Activated naive CD4-positive, alpha-beta T cell treated with anti-CD3 and anti-CD28 coated beads, Interleukin-2, amount 50 U/mL, for 24 hours (primary cell): ENCODE results near the gene TCHH.
"Not testable (repeated sequence)": the region's sequence is repeated elsewhere in the genome, so short reads cannot be mapped to it uniquely, and the experiment has no call there.

ENCODE experiments used
- H3K27ac Mint-ChIP-seq: one replicate; pipeline ENCODE4 v1.8.0; 2021; ENCODE audit warnings: mild to moderate bottlenecking, mixed read lengths
- H3K27me3 Mint-ChIP-seq: one replicate; pipeline ENCODE4 v1.8.0; 2021; ENCODE audit warnings: mixed read lengths
- H3K36me3 Mint-ChIP-seq: one replicate; pipeline ENCODE4 v1.8.0; 2021; ENCODE audit warnings: mixed read lengths
- H3K4me1 Mint-ChIP-seq: one replicate; pipeline ENCODE4 v1.8.0; 2021; ENCODE audit warnings: mixed read lengths
- H3K4me3 Mint-ChIP-seq: one replicate; pipeline ENCODE4 v1.8.0; 2021; ENCODE audit warnings: mild to moderate bottlenecking, mixed read lengths
- H3K9me3 Mint-ChIP-seq: one replicate; pipeline ENCODE4 v1.8.0; 2021; ENCODE audit warnings: mixed read lengths

Gene TCHH, protein sequence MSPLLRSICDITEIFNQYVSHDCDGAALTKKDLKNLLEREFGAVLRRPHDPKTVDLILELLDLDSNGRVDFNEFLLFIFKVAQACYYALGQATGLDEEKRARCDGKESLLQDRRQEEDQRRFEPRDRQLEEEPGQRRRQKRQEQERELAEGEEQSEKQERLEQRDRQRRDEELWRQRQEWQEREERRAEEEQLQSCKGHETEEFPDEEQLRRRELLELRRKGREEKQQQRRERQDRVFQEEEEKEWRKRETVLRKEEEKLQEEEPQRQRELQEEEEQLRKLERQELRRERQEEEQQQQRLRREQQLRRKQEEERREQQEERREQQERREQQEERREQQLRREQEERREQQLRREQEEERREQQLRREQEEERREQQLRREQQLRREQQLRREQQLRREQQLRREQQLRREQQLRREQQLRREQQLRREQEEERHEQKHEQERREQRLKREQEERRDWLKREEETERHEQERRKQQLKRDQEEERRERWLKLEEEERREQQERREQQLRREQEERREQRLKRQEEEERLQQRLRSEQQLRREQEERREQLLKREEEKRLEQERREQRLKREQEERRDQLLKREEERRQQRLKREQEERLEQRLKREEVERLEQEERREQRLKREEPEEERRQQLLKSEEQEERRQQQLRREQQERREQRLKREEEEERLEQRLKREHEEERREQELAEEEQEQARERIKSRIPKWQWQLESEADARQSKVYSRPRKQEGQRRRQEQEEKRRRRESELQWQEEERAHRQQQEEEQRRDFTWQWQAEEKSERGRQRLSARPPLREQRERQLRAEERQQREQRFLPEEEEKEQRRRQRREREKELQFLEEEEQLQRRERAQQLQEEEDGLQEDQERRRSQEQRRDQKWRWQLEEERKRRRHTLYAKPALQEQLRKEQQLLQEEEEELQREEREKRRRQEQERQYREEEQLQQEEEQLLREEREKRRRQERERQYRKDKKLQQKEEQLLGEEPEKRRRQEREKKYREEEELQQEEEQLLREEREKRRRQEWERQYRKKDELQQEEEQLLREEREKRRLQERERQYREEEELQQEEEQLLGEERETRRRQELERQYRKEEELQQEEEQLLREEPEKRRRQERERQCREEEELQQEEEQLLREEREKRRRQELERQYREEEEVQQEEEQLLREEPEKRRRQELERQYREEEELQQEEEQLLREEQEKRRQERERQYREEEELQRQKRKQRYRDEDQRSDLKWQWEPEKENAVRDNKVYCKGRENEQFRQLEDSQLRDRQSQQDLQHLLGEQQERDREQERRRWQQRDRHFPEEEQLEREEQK (N-terminal part only)

DNA sequence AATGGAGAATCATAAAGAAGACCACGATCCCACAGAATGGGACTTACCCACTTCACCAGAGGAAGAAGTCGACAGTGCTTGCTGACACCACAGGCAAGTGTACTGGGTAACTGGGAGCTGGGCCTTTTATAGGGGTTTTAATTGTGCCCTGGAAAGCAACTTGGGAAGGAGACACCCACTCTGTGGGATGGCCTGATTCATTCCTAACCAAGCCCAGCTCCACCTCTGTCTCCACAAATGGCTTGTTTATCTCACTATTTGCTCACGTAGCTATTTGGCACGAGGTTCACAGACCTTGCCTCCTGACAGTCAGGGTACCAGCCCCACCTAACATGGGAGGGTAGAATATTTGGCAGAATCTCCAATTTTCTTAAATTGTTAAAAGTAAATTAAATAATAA, at the start of gene TCHH:
TCHH (minus strand) TSS at position 101 of the 400 bp plus-strand sequence. CDS start 1,364 bp downstream, outside the sequence.
- Mint-ChIP-seq H3K9me3 (no peaks in the 10 kb centered on the region), H3K36me3 (no peaks in the 10 kb centered on the region), H3K4me1 (no peaks in the 10 kb centered on the region), H3K4me3 (no peak within 1 kb of the TSS), H3K27me3 (peaks cover 14% of the 10 kb centered on the region), H3K27ac (no peak within 1 kb of the TSS)

DNA sequence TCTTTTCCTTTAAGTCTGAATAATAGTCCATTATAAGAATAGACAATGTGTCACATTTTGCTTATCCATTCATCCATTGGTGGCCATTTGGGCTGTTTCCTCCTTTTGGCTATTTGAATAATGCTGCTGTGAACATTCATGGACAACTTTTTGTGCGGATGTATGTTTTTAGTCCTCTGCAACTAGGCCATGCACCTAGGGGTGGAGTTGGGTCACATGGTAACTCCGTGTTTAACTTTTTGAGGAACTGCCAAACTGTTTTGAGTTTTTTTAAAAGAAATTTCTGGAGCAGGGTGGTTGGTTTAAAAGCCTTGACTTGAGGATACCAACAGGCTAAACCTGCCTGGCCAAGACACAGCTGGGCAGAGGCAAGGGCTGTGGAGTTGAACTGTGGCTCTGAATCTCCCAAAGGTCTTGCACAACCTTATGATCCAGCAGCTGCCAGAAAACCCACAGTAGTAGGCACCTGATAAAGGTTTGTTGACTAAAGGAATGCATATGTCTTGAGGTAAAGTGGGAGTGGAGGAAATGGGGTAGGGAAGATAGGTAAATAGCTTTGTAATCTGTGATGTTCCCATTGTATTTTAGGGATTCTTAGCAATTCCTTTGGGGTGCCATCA, 49.4 kb upstream of the TCHH start:
- no peak overlapping the region for H3K27ac Mint-ChIP-seq
- no peaks in the 10 kb centered on the region for H3K36me3 Mint-ChIP-seq
- H3K9me3 Mint-ChIP-seq = no peaks in the 10 kb centered on the region
- H3K27me3 Mint-ChIP-seq = no peaks in the 10 kb centered on the region
- no peak overlapping the region for H3K4me3 Mint-ChIP-seq
- peaks cover 8% of the 10 kb centered on the region for H3K4me1 Mint-ChIP-seq

DNA sequence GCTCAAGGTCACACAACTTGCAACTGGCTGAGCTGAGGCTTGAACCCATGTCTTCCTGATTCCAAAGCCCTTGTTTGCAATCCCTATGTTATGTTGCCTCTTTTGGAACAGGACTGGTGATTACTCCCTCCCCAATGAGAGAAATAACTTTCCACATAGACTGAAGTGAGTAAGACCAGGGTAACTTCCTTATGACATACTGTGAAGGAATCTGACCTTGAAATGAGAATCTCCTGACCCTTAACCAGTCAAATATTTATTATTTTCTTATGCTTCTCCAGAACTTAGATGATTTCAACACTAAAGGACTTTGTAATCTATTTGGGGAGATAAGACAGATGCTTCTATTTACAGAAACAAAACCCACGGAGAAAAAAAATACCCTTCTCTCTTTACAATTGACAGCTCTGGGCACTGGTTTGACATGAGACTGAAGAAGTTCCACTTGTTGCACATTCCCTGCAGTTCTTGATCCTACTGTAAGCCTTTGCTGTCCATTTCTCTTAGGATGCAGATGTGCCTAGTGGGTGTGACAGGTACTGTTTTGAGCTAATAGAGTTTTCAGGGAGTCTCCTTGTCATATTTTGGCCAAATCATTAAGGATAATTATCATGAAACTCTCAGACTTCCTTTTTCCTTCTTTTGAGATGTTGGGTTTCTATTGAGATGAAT, 47.7 kb upstream of the TCHH start:
- H3K4me1 Mint-ChIP-seq = peaks cover 8% of the 10 kb centered on the region
- H3K27ac Mint-ChIP-seq = no peak overlapping the region
- H3K36me3 Mint-ChIP-seq = no peaks in the 10 kb centered on the region
- no peak overlapping the region for H3K4me3 Mint-ChIP-seq
- H3K27me3 Mint-ChIP-seq = no peaks in the 10 kb centered on the region
- H3K9me3 Mint-ChIP-seq = no peaks in the 10 kb centered on the region

DNA sequence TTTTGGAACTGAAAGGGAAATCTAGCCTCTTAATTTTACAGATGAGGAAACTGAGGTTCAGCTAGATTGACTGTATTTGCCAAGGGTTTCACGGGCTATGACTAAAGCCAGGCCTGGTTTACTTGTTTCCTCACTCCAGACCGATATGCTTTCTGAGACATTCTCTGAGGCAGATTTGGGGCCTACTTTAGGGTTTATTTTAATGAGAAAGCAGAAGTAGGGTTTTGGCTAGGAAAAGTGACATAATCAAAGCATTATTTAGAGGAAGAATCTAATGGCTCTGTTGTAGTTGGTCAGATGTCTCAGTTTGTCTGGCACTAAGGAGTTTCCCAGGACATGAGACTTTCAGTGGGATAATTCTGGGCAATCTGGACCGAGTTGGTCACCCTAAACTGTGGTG, 45.3 kb upstream of the TCHH start:
- Mint-ChIP-seq H3K4me1 (peaks cover 3% of the 10 kb centered on the region), H3K36me3 (no peaks in the 10 kb centered on the region), H3K27ac (no peak overlapping the region), H3K27me3 (no peaks in the 10 kb centered on the region), H3K9me3 (no peaks in the 10 kb centered on the region), H3K4me3 (no peak overlapping the region)

DNA sequence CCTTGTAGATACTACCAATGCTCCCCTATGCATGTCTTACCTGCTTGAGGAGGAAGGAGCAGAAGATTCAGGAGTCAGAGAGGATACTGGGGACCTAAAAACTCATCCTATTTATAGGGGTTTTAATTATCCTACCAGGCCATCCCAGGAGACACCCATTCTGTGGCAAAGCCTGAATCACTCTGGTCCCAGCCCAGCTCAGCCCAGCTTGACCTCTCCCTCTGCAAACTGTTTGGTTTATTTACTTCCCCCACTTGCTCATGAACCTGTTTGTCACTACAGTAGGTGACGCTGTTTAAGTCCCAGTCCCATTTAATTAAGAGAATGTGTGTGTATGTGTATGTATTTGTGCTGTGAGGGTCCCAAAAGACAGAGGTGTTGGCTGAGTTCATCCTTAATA, 43.9 kb upstream of the TCHH start, which contains the start of gene RPTN:
RPTN (minus strand) TSS at position 85 of the 400 bp plus-strand sequence. CDS start 1,339 bp downstream, outside the sequence.
- Mint-ChIP-seq H3K4me1 (no peaks in the 10 kb centered on the region), H3K27ac (no peak within 1 kb of the TSS), H3K27me3 (no peaks in the 10 kb centered on the region), H3K4me3 (no peak within 1 kb of the TSS), H3K36me3 (no peaks in the 10 kb centered on the region), H3K9me3 (no peaks in the 10 kb centered on the region)

DNA sequence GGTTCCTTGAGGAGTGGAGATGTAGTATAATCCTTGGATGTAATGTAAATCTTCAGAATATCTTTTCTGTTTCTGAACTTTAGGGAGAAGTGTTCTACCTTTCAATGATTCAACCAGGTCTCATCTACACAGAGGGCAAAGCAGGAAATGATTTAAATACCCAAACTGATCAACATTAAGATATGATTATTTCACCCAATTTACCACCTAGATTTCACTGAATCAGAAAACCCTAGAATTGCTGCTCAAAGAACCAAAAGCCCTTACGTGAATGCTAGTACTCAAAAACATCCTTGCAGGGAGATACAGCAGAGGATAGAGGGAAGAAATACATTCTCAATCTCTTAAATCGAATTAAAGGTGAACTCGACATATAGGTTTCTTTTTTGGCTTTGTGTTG, 38.8 kb upstream of the TCHH start:
- Mint-ChIP-seq H3K27ac (no peak overlapping the region), H3K9me3 (peaks cover 3% of the 10 kb centered on the region), H3K36me3 (no peaks in the 10 kb centered on the region), H3K4me1 (no peaks in the 10 kb centered on the region), H3K27me3 (peaks cover 7% of the 10 kb centered on the region), H3K4me3 (no peak overlapping the region)

DNA sequence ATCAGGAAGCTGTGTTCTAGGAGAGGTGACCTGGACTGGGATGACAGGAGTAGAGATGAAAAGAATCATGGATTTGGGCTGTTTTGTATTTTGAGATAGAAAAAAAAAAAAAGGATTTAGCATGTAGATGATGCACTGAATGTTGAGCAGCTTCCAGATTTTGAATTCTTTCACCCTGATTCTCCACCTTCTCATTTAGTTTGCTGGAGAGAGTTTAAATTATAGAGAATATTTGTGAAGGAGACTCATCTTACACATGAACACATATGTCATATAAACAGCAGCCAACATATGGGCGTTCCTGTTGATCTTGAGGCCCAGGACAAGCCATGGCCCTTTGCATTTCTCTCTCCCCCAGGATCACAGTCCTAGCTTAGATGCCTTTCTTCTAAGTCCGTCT, 36.4 kb upstream of the TCHH start:
- Mint-ChIP-seq H3K4me3 (no peak overlapping the region), H3K36me3 (peaks cover 5% of the 10 kb centered on the region), H3K27ac (no peak overlapping the region), H3K27me3 (peaks cover 10% of the 10 kb centered on the region), H3K4me1 (no peaks in the 10 kb centered on the region), H3K9me3 (peaks cover 10% of the 10 kb centered on the region)

DNA sequence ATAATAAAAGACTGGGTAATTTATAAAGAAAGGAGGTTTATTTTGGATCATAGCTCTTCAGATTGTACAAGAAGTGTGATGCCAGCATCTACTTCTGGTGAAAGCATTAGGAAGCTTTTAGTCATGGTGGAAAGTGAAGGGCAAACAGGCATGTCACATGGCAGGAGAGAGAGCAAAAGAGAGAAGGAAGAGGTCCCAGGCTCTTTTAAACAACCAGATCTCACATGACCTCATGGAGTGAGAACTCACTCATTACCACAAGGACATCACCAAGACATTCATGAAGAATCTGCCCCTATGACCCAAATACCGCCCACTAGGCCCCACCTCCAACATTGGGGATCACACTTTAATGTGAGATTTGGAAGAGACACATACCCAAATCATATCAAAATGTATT, 33.7 kb upstream of the TCHH start:
- Mint-ChIP-seq H3K4me3 (no peak overlapping the region), H3K27ac (no peak overlapping the region), H3K27me3 (peaks cover 18% of the 10 kb centered on the region), H3K4me1 (no peaks in the 10 kb centered on the region), H3K9me3 (peaks cover 18% of the 10 kb centered on the region), H3K36me3 (peaks cover 9% of the 10 kb centered on the region)

DNA sequence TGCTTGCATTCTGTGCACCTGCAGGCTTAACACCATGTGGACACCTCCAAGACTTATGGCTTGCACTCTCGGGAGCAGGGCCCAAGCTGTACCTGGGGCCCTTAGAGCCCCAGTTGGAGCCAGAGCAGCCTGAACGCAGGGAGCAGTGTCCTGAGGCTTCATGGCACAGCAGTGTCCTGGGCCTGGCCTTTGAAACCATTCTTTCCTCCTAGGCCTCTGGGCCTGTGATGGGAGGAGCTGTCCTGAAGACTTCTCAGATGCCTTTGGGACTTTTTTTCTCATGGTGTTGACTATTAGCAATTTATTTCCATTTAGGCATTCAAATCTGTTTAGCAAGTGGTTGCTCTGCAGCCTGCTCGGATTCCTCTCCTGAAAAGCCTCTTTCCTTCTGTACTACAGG, 32.8 kb upstream of the TCHH start:
- Mint-ChIP-seq H3K9me3 (peaks cover 18% of the 10 kb centered on the region), H3K4me3 (no peak overlapping the region), H3K27ac (no peak overlapping the region), H3K27me3 (peaks cover 24% of the 10 kb centered on the region), H3K4me1 (no peaks in the 10 kb centered on the region), H3K36me3 (peaks cover 9% of the 10 kb centered on the region)

DNA sequence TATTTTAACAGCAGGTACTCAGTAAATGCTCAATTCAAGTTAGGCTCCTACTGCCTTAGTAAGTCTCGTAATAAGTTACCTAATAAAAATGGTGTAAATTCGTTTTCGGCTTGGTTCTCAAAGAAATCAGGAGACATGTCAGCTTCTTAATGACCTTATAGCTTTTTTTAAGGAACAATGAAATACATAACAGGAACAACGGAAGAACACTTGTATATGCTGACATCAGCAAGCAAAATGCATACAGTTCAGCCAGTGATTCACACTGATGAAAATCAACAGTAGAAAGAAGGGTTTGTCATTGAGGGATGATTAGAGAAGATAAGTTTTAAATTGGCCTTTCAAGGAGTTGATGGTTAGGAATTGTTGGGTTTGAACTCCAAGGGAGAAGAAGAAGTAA, 30.5 kb upstream of the TCHH start:
- peaks cover 28% of the 10 kb centered on the region for H3K27me3 Mint-ChIP-seq
- no peaks in the 10 kb centered on the region for H3K4me1 Mint-ChIP-seq
- no peak overlapping the region for H3K27ac Mint-ChIP-seq
- H3K4me3 Mint-ChIP-seq = no peak overlapping the region
- H3K36me3 Mint-ChIP-seq = peaks cover 9% of the 10 kb centered on the region
- H3K9me3 Mint-ChIP-seq = peaks cover 18% of the 10 kb centered on the region

DNA sequence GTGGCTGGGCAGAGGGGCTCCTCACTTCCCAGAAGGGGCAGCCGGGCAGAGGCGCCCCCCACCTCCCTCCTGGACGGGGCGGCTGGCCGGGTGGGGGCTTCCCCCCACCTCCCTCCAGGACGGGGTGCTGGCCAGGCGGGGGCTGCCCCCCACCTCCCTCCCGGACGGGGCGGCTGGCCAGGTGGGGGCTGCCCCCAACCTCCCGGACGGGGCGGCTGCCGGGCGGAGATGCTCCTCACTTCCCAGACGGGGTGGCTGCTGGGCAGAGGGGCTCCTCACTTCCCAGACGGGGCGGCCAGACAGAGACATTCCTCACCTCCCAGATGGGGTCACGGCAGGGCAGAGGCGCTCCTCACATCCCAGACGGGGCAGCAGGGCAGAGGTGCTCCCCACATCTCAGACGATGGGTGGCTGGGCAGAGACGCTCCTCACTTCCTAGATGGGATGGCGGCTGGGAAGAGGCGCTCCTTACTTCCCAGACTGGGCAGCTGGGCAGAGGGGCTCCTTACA, 29.5 kb upstream of the TCHH start:
- H3K36me3 Mint-ChIP-seq, H3K27ac Mint-ChIP-seq, H3K4me3 Mint-ChIP-seq, H3K4me1 Mint-ChIP-seq: not testable (repeated sequence)
- peaks cover 35% of the 10 kb centered on the region for H3K27me3 Mint-ChIP-seq
- peaks cover 18% of the 10 kb centered on the region for H3K9me3 Mint-ChIP-seq

DNA sequence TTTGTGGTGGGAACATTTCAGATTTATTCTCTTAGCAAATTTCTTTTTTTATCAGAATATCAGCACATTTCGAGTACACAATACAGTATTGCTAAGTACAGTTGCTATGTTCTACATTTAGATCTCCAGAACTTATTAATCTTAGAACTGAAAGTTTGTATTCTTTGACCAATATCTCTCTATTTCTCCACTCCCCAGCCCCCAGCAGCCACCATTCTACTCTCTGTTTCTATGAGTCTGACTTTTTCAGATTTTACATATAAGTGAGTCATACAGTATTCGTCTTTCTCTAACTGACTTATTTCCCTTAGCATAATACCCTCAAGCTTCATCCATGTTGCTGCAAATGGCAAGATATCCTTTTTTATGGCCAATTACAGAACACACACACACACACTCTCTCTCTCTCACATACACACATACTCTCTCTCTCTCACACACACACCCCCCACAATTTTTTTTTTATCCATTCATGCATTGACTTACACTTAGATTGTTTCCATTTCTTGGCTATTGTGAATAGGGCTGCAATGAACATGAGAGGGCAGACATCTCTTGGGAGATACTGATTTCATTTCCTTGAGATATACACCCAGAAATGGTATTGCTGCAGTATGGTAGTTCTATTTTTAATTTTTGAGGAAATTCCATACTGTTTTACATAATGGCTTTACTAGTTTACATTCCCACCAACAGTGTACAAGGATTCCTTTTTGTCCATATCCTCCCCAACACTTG, 28.1 kb upstream of the TCHH start:
- peaks cover 40% of the 10 kb centered on the region for H3K27me3 Mint-ChIP-seq
- H3K4me3 Mint-ChIP-seq = no peak overlapping the region
- H3K36me3 Mint-ChIP-seq = peaks cover 6% of the 10 kb centered on the region
- H3K9me3 Mint-ChIP-seq = peaks cover 9% of the 10 kb centered on the region
- H3K27ac Mint-ChIP-seq = no peak overlapping the region
- no peaks in the 10 kb centered on the region for H3K4me1 Mint-ChIP-seq

DNA sequence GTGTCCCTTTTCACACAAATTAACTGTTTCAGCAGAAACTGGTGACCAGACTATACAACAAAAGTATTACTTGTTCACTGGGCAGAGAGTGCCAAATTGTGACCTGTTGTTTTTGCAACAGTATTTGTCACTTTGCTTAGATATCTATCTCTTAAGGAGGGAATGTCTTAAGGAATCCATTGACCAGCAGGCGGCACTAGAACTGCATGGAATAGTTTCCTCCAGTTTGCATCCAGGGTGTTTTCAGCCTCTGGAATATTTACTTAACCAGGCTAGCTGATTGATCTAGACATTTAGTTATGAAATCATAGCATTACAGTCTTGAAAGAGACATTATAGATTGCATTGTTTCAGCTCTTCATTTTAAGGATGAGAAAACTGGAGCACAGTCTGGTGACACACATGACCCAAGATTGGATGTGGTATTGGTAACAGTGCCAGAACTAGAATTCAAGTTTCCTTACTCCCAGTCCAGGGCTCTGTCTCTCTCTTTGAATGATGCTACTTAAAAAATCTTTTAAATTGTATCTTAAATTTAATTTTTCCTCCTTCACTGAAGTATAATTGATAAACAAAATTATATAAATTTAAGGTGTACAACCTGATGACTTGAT, 26.8 kb upstream of the TCHH start:
- peaks cover 44% of the 10 kb centered on the region for H3K27me3 Mint-ChIP-seq
- peaks cover 4% of the 10 kb centered on the region for H3K36me3 Mint-ChIP-seq
- peaks cover 8% of the 10 kb centered on the region for H3K9me3 Mint-ChIP-seq
- no peaks in the 10 kb centered on the region for H3K4me1 Mint-ChIP-seq
- H3K27ac Mint-ChIP-seq = no peak overlapping the region
- H3K4me3 Mint-ChIP-seq = no peak overlapping the region
